NCI-H1436 (cell line): Measurements from ENCODE around the gene FAM234B.
"Not testable (repeated sequence)": the region's sequence is repeated elsewhere in the genome, so short reads cannot be mapped to it uniquely, and the experiment has no call there.

Source experiments
- DNase-seq: peaks from one replicate; lab custom pipeline; 2025; lab: John Stamatoyannopoulos, UW

Gene FAM234B

GRCh38 chr12:13061377-13061776 is 17.2 kb downstream of the FAM234B start:
- DNase-seq = no peak

- DNase-seq = no peak
These were observed 18.5 kb downstream of the FAM234B start for GRCh38 chr12:13062669-13063068.

GRCh38 chr12:13066014-13066413 is 21.8 kb downstream of the FAM234B start:
- DNase-seq = no peak

GRCh38 chr12:13066459-13066858 is 22.3 kb downstream of the FAM234B start:
- DNase-seq = no peak

GRCh38 chr12:13067322-13067721 is 23.1 kb downstream of the FAM234B start:
- no peak for DNase-seq

- no peak for DNase-seq
These were observed 25.2 kb downstream of the FAM234B start for GRCh38 chr12:13069380-13069779.

- no peak for DNase-seq
These were observed 27.4 kb downstream of the FAM234B start for GRCh38 chr12:13071305-13072280.

GRCh38 chr12:13073173-13073572 is 29.0 kb downstream of the FAM234B start:
- DNase-seq = no peak

- DNase-seq = no peak
These were observed 30.4 kb downstream of the FAM234B start for GRCh38 chr12:13074396-13075117.

GRCh38 chr12:13075118-13075480 is 30.9 kb downstream of the FAM234B start:
- no peak for DNase-seq

GRCh38 chr12:13075786-13076570 is 31.8 kb downstream of the FAM234B start:
- no peak for DNase-seq

GRCh38 chr12:13079440-13079906 is 35.3 kb downstream of the FAM234B start:
- DNase-seq = no peak

GRCh38 chr12:13080266-13080665 is 36.1 kb downstream of the FAM234B start:
- DNase-seq = no peak

GRCh38 chr12:13082861-13083260 is 38.7 kb downstream of the FAM234B start:
- no peak for DNase-seq

- DNase-seq = not testable (repeated sequence)
These were observed 39.5 kb downstream of the FAM234B start for GRCh38 chr12:13083638-13084037.

- DNase-seq = no peak
These were observed 40.9 kb downstream of the FAM234B start for GRCh38 chr12:13084898-13085640.

GRCh38 chr12:13085968-13086686 is 41.9 kb downstream of the FAM234B start:
- no peak for DNase-seq

- DNase-seq = no peak
These were observed 43.6 kb downstream of the FAM234B start for GRCh38 chr12:13087766-13088165.

GRCh38 chr12:13088496-13088895 is 44.3 kb downstream of the FAM234B start:
- DNase-seq = no peak

GRCh38 chr12:13090054-13090453 is 45.9 kb downstream of the FAM234B start:
- no peak for DNase-seq

GRCh38 chr12:13091832-13092231 is 47.7 kb downstream of the FAM234B start:
- DNase-seq = no peak
